ENCODE results near the gene CD46. TPM values are rescaled to one million over a fixed set of nuclear protein-coding genes. Genes with fewer than 3 reads are reported as not detected.
"Not testable (repeated sequence)": the region's sequence is repeated elsewhere in the genome, so short reads cannot be mapped to it uniquely, and the experiment has no call there.

The CD46 gene
- total RNA-seq (2014; rRNA removed; shearing (Covaris generic)): 42.5 and 62.1 TPM in 2 replicates

DNA sequence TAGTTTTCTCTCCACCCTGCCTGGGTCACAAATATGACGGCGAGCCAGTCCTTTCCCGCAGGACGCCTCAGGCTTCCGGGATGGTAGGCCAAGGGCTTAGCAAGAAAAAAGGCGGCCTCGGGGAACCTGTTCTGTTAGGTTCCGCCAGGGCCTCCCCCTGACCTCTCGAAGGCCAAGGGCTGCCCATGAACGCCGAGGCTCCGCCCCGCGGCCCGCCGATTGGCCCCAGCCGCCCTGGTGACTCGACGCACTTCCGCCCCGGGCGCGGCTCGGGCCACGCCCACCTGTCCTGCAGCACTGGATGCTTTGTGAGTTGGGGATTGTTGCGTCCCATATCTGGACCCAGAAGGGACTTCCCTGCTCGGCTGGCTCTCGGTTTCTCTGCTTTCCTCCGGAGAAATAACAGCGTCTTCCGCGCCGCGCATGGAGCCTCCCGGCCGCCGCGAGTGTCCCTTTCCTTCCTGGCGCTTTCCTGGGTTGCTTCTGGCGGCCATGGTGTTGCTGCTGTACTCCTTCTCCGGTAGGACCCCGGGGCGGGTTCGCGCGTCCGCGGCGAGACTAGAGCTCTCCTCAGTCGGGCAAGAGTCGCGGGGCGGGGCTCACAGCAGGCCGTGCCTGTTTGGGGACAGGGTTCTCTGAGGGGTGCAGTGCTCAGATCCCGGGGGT, at the start of gene CD46:
Gene CD46 (plus strand): TSS at position 265 of the 666 bp plus-strand sequence. CDS start 159 bp downstream, at position 424.
- H3K9me3 ChIP-seq (replicated peaks): no peaks in the 10 kb centered on the region
- peaks cover 13% of the 10 kb centered on the region for H3K4me1 ChIP-seq (replicated peaks)
- H3K36me3 ChIP-seq: no peaks in the 10 kb centered on the region; the same call in 1 of the 2 replicates
- H3K4me3 ChIP-seq: peak within 1 kb of the TSS; percentile 69
- peak; percentile 91 to 94 for DNase-seq (ENCODE audit: low read depth in 1 of 2, low spot score in 2 of 2)
- H3K27ac ChIP-seq: peak within 1 kb of the TSS; percentile 72
- no peaks in the 10 kb centered on the region for H3K27me3 ChIP-seq (replicated peaks)

DNA sequence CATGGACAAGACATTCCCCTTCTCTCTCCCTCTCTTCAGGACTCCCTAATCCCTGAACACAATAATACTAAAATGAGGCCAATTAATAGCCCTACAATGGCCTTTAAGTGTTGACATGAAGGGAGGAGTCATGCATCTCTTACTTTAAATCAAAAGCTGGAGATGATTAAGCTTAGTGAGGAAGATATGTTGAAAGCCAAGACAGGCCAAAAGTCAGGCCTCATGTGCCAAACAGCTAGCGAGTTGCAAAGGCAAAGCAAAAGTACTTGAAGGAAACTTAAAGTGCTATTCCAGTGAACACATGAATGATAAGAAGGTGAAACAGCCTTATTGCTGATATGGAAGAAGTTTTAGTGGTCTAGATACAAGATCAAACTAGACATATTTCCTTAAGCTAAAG, 49.5 kb upstream of the CD46 start:
- DNase-seq (ENCODE audit: low read depth in 1 of 2, low spot score in 2 of 2): no peak
- H3K27ac ChIP-seq: no peak overlapping the region
- no peaks in the 10 kb centered on the region for H3K4me1 ChIP-seq (replicated peaks)
- H3K4me3 ChIP-seq: no peak overlapping the region
- no peaks in the 10 kb centered on the region for H3K36me3 ChIP-seq
- H3K27me3 ChIP-seq (replicated peaks): no peaks in the 10 kb centered on the region
- no peaks in the 10 kb centered on the region for H3K9me3 ChIP-seq (replicated peaks)

DNA sequence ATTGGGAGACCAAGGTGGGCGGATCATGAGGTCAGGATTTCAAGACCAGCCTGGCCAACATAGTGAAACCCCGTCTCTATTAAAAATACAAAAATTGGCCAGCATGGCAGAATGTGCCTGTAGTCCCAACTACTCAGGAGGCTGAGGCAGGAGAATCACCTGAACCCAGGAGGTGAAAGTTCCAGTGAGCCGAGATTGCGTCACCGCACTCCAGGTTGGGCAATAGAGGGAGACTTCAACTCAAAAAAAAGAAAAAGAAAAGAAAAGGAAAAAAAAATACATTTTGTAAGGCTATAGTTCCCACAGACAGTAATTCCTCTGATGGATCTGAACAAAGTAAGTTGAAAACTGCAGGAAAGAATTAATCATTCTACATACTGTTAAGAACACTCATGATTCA, 48.1 kb upstream of the CD46 start:
- H3K9me3 ChIP-seq (replicated peaks): no peaks in the 10 kb centered on the region
- no peaks in the 10 kb centered on the region for H3K36me3 ChIP-seq
- DNase-seq (ENCODE audit: low read depth in 1 of 2, low spot score in 2 of 2): no peak
- H3K27ac ChIP-seq: no peak overlapping the region
- no peaks in the 10 kb centered on the region for H3K27me3 ChIP-seq (replicated peaks)
- no peak overlapping the region for H3K4me3 ChIP-seq
- no peaks in the 10 kb centered on the region for H3K4me1 ChIP-seq (replicated peaks)

DNA sequence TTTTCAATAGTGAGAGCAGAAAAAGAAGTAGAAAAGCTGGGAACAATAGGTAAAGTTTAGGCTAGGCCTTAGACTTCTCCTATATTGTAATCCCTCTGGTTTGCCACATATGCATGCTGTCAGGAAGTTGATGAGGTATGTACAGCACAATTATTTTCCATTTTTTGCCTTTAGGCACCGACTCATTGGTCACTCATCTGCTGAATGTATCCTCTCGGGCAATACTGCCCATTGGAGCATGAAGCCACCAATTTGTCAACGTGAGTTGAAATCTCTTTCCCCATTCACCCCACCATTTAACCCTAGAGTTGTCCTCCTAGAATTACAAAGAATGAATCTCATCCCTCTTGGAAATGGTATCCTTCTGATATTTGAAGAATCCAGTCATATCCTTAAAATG, 43.9 kb upstream of the CD46 start:
- not testable (repeated sequence) for H3K4me3 ChIP-seq; H3K9me3 ChIP-seq (replicated peaks); H3K27ac ChIP-seq; H3K4me1 ChIP-seq (replicated peaks); DNase-seq (ENCODE audit: low read depth in 1 of 2, low spot score in 2 of 2); H3K27me3 ChIP-seq (replicated peaks); H3K36me3 ChIP-seq

- Histone ChIP-seq H3K27me3 (replicated peaks) (no peaks in the 10 kb centered on the region), H3K36me3 (no peaks in the 10 kb centered on the region), H3K9me3 (replicated peaks) (no peaks in the 10 kb centered on the region), H3K27ac (no peak overlapping the region), H3K4me3 (no peak overlapping the region), H3K4me1 (replicated peaks) (no peaks in the 10 kb centered on the region)
- DNase-seq (ENCODE audit: low read depth in 1 of 2, low spot score in 2 of 2): no peak
Observed at GRCh38 chr1:207711285-207711684, 40.6 kb upstream of the CD46 start.

DNA sequence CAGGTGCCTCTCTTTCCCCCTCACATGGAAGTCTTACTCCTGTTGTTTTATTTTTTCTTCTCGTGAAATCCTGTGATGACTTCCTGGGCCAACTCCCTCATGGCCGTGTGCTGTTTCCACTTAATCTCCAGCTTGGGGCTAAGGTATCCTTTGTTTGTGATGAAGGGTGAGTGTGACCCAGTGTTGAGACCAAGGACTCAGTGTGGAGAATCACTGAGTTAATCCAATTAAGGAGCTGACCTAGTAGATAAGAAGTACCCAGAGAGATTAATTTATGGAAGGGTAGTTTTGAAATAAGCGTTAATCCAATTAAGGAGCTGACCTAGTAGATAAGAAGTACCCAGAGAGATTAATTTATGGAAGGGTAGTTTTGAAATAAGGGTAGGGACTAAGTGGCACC, 39.2 kb upstream of the CD46 start:
- not testable (repeated sequence) for H3K36me3 ChIP-seq; H3K9me3 ChIP-seq (replicated peaks); H3K27ac ChIP-seq; H3K4me3 ChIP-seq; H3K27me3 ChIP-seq (replicated peaks); DNase-seq (ENCODE audit: low read depth in 1 of 2, low spot score in 2 of 2); H3K4me1 ChIP-seq (replicated peaks)

DNA sequence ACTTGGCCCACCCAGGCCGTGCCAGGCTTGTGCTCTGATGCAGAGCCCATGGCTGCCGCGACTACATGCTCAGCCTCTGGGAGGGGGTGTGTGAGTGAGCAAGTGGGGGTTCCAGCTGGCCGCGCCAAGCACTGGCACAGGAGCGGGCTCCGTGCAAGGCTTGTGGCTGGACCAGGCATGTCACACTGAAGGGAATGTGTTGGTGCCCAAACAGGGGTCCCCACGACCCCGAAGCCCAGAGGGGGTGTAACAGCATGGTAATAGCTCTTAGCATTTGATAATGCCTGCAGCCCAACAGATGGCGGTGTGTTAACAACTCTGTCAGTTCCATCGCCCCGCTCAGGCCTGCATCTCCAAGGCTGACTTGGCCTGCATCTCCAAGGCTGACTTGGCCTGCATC, 38.3 kb upstream of the CD46 start:
- H3K4me1 ChIP-seq (replicated peaks): no peaks in the 10 kb centered on the region
- H3K36me3 ChIP-seq: no peaks in the 10 kb centered on the region
- H3K9me3 ChIP-seq (replicated peaks): no peaks in the 10 kb centered on the region
- no peak for DNase-seq (ENCODE audit: low read depth in 1 of 2, low spot score in 2 of 2)
- no peaks in the 10 kb centered on the region for H3K27me3 ChIP-seq (replicated peaks)
- no peak overlapping the region for H3K4me3 ChIP-seq
- H3K27ac ChIP-seq: no peak overlapping the region

DNA sequence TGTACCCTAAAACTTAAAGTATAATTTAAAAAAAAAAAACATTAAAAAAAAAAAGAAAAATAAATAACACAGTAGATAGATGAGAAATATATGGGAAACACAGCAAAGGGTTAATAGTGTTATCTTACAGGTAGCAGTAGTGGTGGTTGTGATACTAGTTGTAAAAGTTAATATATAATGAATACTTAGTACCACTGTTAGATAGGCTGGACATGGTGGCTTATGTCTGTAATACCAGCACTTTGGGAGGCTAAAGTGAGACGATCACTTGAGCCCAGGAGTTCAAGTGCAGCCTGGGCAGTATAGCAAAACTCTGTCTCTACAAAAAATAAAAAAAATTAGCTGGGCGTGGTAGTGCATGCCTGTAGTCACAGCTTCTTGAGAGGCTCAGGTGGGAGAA, 32.6 kb upstream of the CD46 start:
- H3K27me3 ChIP-seq (replicated peaks): no peaks in the 10 kb centered on the region
- no peaks in the 10 kb centered on the region for H3K4me1 ChIP-seq (replicated peaks)
- no peaks in the 10 kb centered on the region for H3K9me3 ChIP-seq (replicated peaks)
- no peaks in the 10 kb centered on the region for H3K36me3 ChIP-seq
- no peak overlapping the region for H3K4me3 ChIP-seq
- no peak overlapping the region for H3K27ac ChIP-seq
- DNase-seq (ENCODE audit: low read depth in 1 of 2, low spot score in 2 of 2): no peak

- not testable (repeated sequence) for H3K27ac ChIP-seq; H3K4me1 ChIP-seq (replicated peaks); H3K27me3 ChIP-seq (replicated peaks); H3K9me3 ChIP-seq (replicated peaks); H3K4me3 ChIP-seq; H3K36me3 ChIP-seq; DNase-seq (ENCODE audit: low read depth in 1 of 2, low spot score in 2 of 2)
Observed at GRCh38 chr1:207728200-207728858, 23.5 kb upstream of the CD46 start.

- not testable (repeated sequence) for H3K4me1 ChIP-seq (replicated peaks); H3K4me3 ChIP-seq; H3K27me3 ChIP-seq (replicated peaks); H3K9me3 ChIP-seq (replicated peaks); DNase-seq (ENCODE audit: low read depth in 1 of 2, low spot score in 2 of 2); H3K36me3 ChIP-seq; H3K27ac ChIP-seq
Observed at GRCh38 chr1:207737503-207738157, 14.2 kb upstream of the CD46 start.

DNA sequence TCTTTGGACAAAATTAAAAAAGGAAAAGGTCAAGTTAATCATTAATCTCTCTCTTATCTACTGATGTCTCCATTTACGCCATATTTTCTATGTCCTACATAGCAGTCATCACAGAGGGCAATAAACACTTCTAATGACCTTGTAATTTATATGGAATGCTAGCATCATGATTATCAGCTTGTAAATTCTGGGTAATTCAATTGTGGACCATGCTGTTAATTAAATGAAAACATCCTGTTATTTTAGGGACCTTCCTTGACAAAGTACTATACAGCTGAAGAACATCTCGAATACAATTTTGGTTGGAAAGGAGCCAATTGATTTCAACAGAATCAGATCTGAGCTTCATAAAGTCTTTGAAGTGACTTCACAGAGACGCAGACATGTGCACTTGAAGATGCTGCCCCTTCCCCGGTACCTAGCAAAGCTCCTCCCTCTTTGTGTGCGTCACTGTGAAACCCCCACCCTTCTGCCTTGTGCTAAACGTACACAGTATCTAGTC, 13.6 kb upstream of the CD46 start:
- not testable (repeated sequence) for H3K27ac ChIP-seq; H3K27me3 ChIP-seq (replicated peaks); H3K4me3 ChIP-seq; H3K9me3 ChIP-seq (replicated peaks); DNase-seq (ENCODE audit: low read depth in 1 of 2, low spot score in 2 of 2); H3K4me1 ChIP-seq (replicated peaks); H3K36me3 ChIP-seq

- no peak for DNase-seq (ENCODE audit: low read depth in 1 of 2, low spot score in 2 of 2)
Observed at GRCh38 chr1:207740207-207740606, 11.6 kb upstream of the CD46 start.

DNA sequence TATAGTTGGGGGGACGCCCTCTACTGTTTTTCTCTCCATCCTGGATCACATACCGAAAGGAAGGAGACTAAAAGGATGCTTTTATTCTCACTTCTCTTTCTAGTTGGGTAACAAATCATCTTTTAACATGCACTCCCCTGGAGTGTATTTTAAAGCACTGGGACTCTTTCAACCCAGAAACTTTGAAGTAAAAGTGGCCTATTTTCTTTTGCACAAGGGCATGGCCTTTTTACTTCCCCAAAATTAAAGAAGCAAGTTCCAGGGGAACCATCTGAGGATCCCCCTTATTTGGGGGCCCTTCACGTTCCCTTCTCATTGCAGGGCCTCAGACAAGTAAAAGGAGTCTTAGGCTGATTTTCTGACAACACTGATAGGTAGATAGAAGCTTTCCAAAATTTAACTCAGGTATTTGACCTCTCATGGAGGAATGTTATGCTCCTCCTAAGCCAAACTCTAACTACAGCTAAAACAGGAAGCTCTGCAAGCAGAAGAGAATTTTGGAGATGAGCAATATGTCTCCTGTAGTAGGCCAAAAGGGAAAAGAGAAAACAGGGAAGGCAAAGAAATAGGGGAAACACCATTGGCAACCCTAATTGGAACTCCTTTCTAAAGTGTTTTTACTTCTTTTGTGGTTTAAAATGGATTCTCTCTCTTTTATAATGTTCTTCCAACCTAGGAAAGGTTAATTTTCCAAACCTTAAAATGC, 8.9 kb upstream of the CD46 start:
- no peaks in the 10 kb centered on the region for H3K4me1 ChIP-seq (replicated peaks)
- H3K9me3 ChIP-seq (replicated peaks): no peaks in the 10 kb centered on the region
- DNase-seq (ENCODE audit: low read depth in 1 of 2, low spot score in 2 of 2): no peak
- no peak overlapping the region for H3K4me3 ChIP-seq
- no peak overlapping the region for H3K27ac ChIP-seq
- H3K36me3 ChIP-seq: no peaks in the 10 kb centered on the region
- no peaks in the 10 kb centered on the region for H3K27me3 ChIP-seq (replicated peaks)

More at GRCh38 chr1:207740207-207740606, 11.6 kb upstream of the CD46 start:
- H3K27me3 ChIP-seq (replicated peaks): no peaks in the 10 kb centered on the region
- H3K9me3 ChIP-seq (replicated peaks): no peaks in the 10 kb centered on the region
- H3K36me3 ChIP-seq: no peaks in the 10 kb centered on the region
- H3K27ac ChIP-seq: no peak overlapping the region
- H3K4me1 ChIP-seq (replicated peaks): no peaks in the 10 kb centered on the region
- no peak overlapping the region for H3K4me3 ChIP-seq
